ENCODE results near the gene PPP5C.
A peak's percentile ranks its signal among the peaks of the same experiment; 100 is the strongest.
"Not testable (repeated sequence)": the region's sequence is repeated elsewhere in the genome, so short reads cannot be mapped to it uniquely, and the experiment has no call there.

The PPP5C gene

DNA sequence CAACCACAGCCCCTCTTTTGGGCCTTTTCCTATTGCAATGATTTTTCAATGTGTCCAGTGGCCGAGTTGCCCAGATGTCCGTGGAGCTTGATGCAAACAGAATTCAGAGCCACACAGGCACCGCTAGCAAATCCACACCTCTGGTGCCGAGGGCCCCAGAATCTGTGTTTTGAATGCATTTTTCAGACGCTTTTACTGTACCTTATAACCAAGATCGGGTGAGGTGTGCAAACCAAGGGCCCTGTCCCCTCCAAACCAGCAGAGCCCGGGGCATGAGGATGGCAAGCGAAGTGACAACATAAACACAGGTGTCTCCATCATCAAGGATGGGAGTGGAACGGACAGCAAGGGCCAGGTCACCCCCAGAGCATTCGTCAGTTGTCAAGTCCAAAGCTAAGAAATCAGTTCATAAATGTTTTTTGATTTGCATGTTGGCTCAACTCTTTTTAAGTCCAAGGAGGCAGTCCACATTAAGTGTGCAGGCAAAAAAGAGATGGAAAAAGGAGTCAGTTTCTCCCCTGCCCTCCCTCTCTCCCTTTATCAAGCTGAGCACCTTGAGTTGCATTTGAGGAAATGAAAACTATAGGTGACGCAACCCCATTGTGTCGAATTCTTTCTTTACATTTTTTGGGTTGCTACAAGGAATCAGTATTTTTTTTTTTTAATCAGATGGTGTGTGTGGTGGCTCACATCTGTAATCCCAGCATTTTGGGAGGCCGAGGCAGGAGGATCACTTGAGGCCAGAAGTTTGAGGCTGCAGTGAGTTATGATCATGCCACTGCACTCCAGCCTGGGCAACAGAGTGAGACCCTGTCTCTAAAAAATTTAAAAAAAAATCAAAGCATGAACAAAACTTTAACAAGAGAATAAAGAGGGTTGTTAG, 63.6 kb downstream of the PPP5C start:
- no peak for DNase-seq

DNA sequence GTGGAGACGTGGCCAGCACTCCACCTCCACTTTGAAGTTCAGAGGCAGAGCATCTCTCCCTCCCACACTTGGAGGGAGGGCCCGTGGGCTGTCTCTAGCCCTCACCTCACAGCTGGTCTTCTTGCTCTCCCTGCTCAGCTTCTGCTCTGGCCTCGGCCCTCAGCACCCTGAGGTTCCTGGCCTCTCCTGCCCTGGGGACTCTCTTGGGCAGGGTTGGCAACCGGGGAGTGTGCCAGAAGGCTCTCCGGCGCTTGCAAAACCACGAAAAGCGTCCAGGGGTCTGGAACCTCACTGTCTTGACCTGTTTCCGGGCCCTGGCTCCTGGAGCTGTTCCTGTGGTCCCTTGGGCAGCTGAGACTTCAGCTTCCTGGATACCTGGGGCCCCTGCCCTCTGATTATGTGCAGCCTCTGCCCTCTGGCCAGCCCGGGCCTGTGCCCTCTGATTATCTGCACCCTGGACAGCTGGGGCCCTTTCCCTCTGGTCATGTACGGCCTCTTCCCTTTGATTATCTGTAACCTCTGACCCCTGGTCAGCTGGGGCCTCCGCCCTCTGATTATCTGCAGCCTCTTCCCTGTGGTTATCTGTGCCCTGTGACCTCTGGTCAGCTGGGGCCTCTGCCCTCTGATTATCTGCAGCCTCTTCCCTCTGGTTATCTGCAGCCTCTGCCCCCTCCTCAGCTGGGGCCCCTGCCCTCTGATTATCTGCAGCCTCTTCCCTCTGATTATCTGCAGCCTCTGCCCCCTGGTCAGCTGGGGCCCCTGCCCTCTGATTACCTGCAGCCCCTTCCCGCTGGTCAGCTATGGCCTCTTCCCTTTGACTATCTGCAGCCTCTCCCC, 64.4 kb downstream of the PPP5C start:
- DNase-seq = no peak

GRCh38 chr19:46411925-46412649, 65.2 kb downstream of the PPP5C start:
- DNase-seq = no peak

DNA sequence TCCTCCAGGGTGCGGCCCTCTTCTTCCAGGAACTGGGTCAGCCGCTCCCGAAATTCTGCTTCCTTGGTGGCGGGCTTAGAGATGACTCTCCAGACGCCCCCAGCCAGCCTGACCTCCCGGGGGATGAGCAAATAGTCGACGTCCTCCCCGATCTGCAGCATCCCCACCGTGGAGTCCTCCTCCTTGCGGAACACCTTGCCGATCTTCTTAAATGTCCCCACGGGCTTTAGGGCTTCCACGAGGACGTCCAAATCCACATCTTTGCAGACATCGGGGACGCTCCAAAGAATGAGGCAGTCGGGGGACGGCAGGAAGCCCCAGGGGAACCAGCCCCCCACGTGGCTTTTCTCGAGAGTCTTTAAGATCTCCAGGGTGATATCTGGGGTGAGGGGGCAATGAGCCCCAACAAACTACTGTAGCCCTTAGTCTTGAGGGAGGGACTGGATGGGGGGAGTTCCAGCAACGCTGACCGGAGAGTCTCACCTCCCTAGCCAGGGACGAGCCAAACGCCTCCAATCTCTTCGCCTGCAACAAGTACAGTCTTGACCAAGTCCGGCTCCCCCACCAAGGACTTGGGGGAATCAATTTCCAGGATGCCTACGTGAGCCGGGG, 65.9 kb downstream of the PPP5C start:
- no peak for DNase-seq

DNA sequence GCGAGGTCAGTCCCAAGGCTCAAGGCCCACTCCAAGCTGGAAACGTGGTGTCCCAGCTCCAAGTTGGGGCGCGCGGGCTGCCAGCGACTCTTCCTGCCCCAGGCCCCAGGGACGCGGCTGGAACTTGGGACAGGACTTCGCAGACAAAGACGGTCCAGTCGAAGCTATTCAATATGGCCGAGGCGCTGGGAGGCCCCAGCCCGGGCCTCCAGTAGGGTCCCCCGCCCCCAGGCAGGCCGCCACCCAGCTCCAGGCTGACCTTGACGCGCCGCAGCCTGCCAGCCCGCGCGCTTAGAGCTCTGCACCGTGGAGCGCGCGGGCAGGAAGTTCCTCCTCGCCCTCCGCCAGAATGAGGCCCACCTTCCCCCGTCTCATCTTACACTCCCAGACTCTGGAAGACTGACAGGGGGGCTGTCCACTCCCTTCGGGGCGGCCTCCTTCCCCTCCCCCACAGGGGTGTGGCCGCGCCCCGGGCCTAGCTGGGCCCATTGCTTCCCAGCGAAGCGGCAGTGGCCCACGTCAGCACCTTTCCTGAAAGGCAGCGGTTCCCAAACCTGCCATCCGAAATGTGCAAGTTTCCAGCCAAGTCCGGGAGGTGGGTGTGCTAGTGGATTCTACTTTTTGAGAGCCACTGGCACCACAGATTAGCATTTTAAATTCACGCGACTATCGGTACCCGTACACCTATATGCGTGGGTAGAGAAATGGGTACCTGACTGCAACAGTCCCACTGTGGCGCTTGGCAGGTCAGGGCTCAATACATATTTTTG, 66.6 kb downstream of the PPP5C start, which contains the start of gene CCDC8:
CCDC8 (minus strand) TSS at position 303 of the 770 bp plus-strand sequence. CDS start 754 bp downstream, outside the sequence.
- DNase-seq = no peak

DNA sequence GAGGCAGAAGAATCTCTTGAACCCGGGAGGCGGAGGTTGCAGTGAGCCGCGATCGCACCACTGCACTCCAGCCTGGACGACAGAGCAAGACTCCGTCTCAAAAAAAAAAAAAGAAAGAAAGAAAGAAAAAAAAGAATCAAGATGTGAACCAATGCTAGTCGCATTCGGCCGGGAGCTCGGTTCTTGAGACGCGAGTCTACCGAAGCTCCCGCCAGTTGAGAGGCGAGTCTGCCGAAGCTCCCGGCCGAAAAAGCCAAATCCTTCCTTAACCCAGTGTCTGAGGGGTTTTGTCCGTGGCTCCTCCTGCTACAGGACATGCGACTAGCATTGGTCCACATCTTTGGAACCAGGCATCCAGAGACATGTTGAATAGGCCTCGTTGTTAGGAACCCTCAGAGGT, 68.0 kb downstream of the PPP5C start:
- not testable (repeated sequence) for DNase-seq

GRCh38 chr19:46415804-46416709, 69.2 kb downstream of the PPP5C start:
- peak; percentile 77 for DNase-seq

DNA sequence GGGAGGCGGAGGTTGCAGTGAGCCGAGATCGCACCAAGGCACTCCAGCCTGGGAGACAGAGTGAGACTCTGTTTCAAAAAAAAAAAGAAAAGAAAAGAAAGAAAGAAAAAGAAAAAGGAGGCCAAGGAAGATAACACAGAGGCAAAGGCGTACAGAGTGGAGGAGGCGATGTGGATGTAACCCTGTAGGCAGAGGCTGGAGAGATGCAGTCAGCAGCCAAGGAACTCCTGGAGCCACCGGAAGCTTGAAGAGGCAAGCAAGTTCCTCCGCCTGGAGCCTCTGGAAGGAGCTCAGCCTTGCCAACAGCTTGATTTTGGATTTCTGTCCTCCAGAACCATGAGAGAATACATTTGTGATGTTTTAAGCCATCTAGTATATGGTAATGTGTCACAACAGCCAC, 73.2 kb downstream of the PPP5C start:
- DNase-seq = no peak

DNA sequence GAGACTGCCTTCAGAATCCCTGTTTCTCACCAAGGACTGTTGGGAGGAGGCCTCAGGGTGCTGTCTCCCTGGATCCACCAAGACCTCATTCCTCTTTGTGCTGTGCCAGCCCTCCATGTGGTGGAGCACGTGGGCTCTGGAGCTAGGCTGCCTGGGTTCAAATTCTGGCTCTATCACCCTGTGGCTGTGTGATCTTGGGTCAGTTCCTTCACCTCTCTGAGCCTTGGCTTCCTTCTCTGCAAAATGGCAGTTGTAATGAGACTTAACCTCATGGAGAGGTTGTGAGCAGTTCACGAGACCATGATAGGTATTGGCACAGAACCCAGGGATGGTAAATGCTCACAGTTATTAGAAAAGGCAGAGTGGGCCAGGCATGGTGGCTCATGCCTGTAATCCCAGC, 75.5 kb downstream of the PPP5C start:
- no peak for DNase-seq

DNA sequence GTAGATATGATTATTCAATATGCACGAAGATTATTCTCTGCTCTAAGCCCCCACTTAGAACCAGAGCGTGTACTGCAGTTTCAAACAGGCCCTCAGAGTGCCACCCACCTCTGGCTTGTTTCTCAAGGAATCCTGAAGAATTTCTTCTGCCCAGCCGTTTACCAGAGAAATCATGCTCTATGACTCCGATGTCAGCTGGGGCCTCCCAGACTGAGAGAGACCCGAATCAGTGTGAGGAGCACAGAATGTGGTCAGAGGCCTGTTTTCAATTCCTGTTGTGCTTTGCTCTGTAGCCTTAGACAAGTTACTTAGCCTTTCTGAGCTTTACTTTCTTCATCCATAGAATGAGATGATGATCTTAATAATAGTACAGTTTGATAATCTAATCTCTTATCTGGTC, 76.3 kb downstream of the PPP5C start:
- DNase-seq = no peak

GRCh38 chr19:46426035-46426505, 79.2 kb downstream of the PPP5C start:
- DNase-seq = no peak

DNA sequence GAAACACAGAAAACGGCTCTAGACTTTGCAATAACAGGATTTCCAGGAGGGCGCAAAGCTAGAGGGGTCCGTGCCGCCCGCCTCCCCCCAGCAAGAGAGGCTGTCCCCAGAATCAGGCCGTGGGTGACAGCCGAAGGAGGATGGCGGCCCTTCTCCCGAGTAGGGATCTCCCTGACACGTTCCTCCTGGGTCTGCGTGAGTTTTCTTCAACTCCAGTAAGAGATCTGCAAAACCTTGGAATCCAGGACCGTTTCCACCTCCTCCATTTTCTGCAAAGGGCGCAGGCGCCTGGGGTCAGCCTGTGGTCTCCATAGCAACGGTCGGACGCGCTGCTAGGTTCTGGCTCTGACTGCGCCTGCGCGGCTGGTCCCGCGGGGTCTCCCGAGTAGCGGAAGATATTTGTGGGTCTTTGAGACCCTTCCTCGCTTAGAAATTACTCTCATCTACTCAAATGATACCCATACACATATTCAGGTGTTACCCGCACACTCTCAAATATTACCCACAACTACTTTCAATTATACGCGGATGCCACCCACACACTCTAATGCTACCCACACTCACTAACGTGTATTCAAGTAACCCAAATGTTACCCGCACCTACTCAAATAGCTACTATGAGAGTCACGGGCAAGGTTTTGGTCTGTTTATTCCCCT, 79.7 kb downstream of the PPP5C start:
- DNase-seq = peak; percentile 42

- no peak for DNase-seq
Measured at GRCh38 chr19:46427518-46428045, 80.7 kb downstream of the PPP5C start.

DNA sequence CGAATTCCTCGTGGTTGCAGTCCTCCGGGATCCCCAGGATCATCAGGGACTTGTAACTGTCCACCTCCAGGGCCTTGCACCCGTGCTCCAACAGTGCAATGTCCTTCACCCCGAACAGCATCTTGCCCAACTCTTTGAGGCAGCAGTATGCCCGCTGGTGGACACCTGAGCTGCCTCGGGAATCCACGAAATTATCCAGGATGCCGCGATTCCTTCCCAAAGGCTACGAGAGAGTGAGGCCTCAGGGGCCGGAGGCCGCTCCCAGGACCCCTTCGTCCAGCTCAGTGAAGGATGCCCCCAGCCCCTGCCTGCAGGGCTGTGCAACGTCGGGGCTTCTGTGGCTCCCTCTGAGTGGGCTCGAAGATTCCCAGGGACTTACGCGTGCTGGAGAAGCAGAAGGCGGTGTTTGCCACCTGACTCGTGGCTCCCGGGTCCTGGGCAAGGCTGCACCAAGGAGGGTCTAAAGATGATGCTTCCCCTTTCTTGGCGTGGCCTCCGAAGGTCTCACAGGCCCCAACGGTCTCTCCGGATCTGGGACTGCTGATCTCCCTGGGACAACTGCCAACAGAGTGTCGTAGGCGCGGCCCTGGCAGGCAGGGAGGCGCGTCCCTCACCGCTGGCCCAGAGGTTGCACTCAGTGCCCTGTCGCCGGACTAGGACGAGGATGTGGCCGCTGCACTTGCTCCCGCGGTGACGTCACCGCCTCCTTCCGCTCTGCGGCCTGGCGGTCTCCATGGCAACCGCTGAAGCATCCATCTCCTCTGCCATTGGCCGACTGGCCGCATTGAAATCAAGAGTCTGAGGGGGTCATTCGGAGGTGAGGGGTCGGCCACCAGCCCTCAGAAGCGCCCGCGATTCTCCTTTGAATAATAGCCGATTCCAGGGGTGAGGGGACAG, 81.6 kb downstream of the PPP5C start, which contains the start of gene PNMA8C:
PNMA8C (minus strand) TSS at position 698 of the 897 bp plus-strand sequence; CDS start at position 121, 577 bp downstream.
- DNase-seq = peak; percentile 23

DNA sequence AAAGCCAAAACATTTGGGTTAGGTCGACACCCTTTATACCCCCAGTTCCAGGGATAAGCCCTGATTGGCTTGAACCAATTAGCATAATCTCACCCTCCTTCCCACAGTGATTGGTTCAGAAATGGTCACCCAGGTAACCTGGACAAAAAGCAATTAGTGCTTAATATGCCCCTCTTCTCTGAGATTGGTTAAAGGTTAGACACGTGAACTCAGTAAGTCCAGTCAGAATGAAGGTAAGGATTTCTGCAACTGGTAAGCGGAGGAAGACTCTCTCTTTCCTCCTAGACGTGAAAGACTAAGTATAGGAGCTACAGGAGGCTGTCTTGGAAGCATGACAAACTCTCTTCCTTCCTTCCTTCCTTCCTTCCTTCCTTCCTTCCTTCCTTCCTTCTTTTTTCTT, 83.1 kb downstream of the PPP5C start:
- no peak for DNase-seq

GRCh38 chr19:46431824-46432223, 84.9 kb downstream of the PPP5C start:
- no peak for DNase-seq

DNA sequence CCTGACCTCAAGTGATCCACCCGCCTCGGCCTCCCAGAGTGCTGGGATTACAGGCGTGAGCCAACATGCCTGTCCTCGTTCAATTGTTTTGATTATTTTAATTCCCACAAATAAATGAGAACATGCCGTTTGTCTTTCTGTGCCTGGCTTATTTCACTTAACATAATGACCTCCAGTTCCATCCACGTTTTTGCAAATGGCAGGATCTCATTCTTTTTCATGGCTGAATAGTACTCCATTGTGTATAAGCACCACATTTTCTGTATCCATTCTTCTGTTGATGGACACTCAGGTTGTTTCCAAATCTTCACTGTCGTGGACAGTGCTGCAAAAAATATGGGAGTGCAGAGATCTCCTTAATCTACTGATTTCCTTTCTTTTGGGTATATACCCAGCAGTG, 86.6 kb downstream of the PPP5C start:
- DNase-seq = not testable (repeated sequence)

DNA sequence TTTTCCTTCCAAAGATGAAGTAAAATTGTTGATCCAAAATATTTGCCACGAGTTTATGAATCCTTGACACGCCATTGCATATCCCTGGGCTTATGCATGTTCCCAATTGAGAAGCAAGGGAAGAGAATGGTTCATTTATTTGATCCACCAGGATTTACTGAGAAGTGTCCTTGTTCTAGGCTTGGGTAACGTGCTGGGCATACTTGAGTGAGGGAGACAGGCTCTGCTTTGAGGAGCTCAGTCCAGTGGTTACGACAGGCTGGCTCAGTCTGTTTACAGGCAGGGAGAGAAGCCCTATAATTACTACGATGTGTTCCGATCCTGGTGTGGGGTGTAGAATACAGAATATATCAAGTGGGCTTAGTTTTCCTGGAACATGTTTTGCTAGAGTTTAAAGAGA, 88.1 kb downstream of the PPP5C start:
- no peak for DNase-seq

DNA sequence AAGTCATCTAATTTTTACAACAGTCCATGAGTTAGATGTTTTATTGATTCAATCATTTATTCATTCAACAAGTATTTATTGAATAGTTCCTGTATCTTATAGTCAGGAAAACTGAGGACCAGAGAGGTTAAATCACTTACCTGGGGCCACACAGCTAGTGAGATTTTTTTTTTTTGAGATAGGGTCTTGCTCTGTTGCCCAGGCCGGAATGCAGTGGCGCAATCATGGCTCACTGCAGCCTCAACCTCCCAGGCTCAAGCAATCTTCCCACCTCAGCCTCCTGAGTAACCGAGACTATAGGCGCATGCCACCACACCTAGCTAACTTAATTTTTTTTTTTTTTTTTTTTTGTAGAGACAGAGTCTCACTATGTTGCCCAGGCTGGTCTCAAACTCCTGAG, 88.8 kb downstream of the PPP5C start:
- not testable (repeated sequence) for DNase-seq
